GM18519 (cell line): Measurements from ENCODE around the gene AMMECR1.

Source experiments
- ATAC-seq: cut with Tn5 transposase; IDR thresholded peaks from one replicate; pipeline ENCODE4 v1.9.1; 2021; ENCODE audit warnings: mild to moderate bottlenecking, moderate library complexity; ENCODE audit not compliant: unreplicated experiment, low FRiP score

Gene AMMECR1

DNA sequence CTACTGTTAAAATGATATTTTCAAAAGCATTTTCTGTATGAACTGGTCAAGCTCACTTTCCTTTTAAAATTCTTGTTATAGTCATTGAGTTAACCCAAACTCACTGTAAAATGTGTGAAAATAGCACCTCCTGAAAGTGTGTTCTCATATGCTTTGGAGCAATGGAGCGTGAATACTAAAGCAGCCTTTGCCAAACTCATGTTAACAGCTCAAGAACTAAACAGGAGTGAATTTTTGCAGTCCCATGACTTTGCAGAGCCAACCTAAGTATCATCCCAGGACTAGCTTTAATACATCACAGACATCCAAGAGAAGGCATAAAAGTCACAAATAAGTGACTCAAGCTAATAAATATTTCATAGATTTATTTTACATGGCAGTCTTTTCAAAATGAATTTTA is 2.3 kb downstream of the AMMECR1 start:
- ATAC-seq = no peak

DNA sequence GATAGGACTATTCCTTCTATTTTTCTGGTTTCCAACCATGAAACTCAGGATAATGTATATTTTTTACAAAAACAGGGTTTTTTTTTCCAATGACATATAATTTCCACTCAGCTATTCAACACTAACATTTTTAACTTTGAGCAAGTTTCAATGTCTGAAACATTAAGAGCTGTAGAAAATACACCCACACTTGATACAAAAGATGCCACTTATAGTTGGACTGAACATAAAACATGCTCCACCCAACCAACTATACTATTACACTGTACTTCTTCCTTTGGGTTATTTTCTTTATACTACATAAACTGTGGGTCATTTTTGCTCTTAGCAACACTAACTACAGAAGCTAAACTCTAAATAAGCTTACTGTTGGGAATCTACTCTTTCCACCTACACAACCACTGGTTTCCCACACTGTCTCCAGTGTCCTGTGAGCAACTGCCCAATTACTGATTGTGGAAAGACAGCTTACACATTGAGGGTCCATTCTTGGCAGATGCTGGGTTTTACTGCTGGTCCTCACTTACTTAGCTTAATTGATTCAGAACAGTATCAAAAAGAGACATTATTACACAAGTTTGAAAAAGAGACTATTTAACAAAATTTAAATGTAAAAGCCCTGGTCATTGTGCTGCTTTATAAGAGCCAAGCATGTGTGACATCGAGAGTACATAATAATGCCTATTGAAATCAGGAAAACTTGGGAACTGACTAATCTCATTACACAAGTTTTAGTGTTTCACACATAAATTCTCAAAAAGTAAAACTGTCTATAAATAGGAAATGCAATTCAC is 6.3 kb downstream of the AMMECR1 start:
- ATAC-seq = no peak

DNA sequence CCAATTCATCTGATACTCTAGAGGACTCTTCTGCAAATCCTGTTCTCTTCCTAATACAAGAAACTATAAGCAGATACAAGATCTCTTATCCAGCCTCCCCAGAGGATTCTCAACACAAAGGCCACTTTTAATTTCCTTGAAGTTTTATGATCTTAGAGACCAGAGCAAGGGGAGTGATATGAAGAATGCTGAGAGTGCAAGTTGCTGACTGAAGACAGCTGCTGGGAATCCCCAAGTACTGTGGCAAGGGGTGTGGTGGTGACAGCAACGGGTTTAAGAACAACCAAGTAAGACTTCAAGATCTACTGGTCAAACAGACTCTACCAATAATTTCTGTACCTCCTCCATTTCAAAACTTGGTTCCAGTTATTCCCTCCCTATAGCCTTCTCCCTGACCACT is 7.0 kb downstream of the AMMECR1 start:
- ATAC-seq = peak; percentile 91

GRCh38 chrX:110310000-110310790 is 7.7 kb downstream of the AMMECR1 start:
- no peak for ATAC-seq

GRCh38 chrX:110308220-110308619 is 9.7 kb downstream of the AMMECR1 start:
- ATAC-seq = no peak

- no peak for ATAC-seq
Observed at GRCh38 chrX:110304884-110305283, 13.0 kb downstream of the AMMECR1 start.

DNA sequence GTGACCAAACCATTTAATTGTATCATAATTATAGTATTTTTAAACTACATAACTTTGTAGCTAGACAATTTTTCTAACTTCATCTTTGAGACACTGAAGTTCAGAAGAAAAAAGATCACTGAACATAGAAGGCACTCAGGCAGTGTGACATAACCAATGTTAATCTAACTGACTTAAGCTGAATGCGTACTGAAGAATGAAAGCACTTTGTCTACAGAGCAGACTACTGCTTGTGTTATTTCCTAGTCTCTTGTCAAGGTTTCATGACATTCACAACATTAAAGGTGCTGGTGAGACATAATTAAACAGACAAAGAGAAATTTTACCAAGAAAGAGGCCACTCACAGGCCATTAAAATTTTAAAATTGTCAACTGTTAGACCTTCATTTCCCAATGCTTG is 13.5 kb downstream of the AMMECR1 start:
- no peak for ATAC-seq

- ATAC-seq = no peak
Observed at GRCh38 chrX:110302975-110303374, 14.9 kb downstream of the AMMECR1 start.

- no peak for ATAC-seq
Observed at GRCh38 chrX:110301194-110301593, 16.7 kb downstream of the AMMECR1 start.

DNA sequence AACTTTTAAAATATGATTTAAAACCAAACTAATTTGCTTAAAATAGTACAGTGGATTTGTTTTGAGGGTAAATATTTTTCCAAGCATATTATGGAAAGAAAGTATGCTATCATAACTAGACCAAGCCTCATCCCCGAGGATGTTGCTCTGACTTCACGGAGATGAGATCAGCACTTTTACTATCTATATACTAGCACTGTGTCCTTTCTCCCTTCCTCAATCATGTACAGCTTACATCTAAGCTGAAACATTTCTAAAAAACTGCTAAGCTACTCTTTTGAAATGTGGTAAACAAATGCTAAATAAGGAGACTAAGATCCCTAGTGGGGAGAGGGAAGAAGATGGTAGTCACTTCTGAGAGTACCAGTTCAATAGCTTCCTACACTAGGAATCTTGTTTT is 23.8 kb downstream of the AMMECR1 start:
- ATAC-seq = no peak

DNA sequence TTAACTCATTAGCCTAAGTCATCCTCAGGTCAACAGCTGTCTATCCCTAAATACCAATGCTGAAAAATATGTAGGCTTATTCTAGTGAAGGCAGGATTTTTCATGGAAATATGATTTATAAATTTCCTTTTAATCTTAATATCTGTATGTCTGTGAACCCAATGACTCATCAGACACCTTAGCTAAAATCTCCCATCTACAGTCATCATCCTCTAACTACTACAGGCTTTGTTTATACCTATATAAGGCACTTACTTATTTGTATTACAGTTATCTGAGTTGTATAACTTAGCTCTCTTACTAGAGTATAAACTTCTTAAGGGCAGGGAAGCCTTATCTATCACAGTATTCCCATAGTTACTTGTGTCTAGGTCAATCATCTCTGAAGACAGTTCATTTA is 24.2 kb downstream of the AMMECR1 start:
- ATAC-seq = no peak

DNA sequence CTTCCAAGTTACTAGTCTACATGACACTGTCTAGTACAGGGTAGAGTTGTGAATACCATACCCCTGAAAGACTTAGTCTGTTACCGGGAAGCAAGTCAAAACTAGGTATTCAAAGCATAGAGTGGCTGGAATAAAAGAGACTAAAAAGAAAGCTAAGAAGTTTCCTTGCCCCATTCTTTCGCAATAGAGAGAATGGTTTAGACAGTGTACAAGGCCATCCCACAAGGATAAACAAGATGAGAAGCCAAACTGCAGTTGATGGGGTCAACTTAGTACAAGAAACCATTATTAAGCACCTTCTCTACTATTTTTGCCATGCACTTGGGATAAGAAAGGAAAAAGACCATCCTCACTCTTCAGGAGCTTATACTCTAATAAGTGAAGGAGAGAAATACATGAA is 30.3 kb downstream of the AMMECR1 start:
- ATAC-seq = no peak

- peak; percentile 49 for ATAC-seq
Observed at GRCh38 chrX:110286106-110286505, 31.8 kb downstream of the AMMECR1 start.

DNA sequence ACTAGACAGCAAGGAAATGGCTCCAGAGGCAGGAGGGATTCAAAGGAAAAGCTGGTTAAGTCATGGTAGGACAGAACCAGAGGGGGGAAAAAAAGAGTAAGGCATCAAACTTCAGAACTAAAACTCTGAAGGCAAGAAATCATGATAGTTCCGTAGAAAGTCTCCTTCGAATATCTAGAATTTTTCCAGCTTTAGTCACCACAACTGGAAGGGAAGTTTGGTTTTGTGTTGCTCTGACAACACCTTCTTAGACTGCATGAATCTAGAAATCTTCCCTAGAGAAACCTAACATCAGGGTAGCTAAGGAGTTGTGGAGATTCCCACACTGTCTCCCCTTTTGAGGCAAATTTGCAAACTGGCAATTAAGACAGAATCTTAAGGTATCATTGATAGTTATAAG is 33.7 kb downstream of the AMMECR1 start:
- ATAC-seq = no peak

DNA sequence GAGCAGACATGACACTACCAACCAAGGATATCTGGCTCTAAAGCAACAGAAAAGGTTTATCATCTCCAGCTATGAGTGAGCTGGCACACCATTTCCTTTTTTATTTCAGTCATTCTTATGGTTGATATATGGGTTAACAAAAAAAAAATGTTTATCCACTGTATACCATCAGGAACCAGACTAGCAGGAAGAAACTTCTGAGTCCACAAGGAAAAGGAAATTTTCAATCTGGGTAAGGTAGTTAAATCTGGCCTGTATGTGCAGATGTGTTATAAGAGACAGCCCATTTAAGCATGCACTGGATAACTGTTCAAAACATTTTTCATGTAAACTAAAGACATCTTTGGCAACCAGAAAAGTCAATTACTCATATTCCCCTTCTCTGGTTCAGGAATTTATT is 35.0 kb downstream of the AMMECR1 start:
- no peak for ATAC-seq

GRCh38 chrX:110281377-110281776 is 36.5 kb downstream of the AMMECR1 start:
- no peak for ATAC-seq

DNA sequence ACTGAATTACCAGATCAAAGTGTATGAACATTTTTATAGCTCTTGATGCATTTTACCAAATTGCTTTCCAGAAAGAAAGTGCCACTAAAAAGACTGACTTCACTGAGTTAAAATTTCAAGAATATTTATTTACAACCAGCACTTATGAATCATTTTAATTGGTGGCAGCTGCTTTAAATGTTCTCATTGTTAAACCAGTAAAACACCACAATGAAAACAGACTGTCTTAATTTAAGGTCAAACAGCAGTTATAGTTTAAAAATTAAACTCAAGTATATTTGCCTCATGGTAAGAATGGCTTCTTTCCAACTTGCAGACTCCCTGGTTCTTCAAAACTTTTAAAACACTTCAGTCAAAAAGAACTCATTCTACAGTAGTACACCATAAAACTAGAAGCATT is 36.9 kb downstream of the AMMECR1 start:
- ATAC-seq = no peak

- no peak for ATAC-seq
Observed at GRCh38 chrX:110277609-110278008, 40.3 kb downstream of the AMMECR1 start.

- ATAC-seq = peak; percentile 93
Observed at GRCh38 chrX:110276778-110277177, 41.1 kb downstream of the AMMECR1 start.

DNA sequence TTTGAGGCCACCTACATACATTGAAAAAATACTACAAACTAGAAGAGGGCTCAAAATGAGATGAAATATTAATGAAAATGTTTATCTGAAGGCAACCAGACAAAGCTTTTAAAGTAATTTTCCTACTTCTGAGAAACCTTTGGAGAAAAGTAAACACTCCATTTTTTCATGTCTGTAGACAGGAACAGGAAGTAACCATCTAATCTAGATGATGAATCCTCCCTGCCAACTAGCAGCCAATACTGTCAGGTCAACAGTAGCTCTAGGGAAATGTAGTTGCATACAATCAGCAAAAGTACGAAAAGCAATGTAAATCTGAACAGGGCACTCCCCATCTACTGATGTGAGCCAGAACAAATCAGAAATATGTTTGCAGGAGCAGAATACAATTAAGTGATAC is 49.0 kb downstream of the AMMECR1 start:
- no peak for ATAC-seq

GRCh38 chrX:110268395-110268794 is 49.5 kb downstream of the AMMECR1 start:
- ATAC-seq = no peak

DNA sequence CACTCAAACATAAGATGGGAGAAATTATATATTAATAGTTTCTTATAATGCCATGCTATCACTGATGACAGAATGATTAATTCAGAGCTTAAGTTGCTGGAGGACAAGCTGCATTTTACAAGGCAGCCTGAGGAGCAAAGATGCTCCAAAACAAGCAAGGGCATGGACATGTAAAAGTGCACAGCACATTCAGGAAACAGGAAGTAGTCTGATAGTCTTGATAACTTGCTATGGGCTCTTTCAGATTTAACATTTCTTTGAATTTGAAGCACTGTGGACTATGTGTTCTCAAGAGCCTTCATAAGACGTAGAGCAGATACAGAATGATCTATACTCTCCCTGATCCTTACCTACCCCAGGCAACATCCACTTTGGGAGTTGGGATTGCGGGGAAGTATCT is 50.0 kb downstream of the AMMECR1 start:
- no peak for ATAC-seq
